Measurements from ENCODE around the gene ZFYVE9.
"Not testable (repeated sequence)": the region's sequence is repeated elsewhere in the genome, so short reads cannot be mapped to it uniquely, and the experiment has no call there.

Gene ZFYVE9

DNA sequence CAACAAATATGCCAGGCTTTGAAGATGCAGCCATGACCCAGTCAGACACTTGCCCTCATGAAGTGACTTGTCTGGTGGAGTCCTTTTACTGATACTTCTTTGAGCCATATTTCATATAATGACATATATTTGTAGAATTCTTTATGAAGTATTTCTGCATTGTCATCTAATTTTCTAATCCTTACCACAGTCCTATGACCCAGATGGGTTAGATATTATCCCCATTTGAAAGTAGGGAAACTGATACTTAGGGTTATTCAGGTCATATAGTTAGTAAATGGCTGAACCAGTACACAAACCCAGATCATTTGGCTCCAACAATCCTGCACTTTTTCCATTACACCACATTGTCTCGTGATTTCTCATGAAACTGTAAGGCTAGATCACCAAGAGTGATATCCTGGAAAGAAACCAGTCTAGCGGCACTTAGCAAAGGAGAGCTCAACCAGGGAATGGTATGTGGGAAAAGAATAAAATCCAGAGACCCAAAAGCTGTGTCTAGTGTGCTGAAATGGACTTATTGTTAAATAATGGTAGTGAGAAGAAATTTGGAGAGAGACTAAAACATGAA is 49.6 kb downstream of the ZFYVE9 start:
- DNase-seq (ENCODE audit: low read depth in 2 of 2), result no peak

DNA sequence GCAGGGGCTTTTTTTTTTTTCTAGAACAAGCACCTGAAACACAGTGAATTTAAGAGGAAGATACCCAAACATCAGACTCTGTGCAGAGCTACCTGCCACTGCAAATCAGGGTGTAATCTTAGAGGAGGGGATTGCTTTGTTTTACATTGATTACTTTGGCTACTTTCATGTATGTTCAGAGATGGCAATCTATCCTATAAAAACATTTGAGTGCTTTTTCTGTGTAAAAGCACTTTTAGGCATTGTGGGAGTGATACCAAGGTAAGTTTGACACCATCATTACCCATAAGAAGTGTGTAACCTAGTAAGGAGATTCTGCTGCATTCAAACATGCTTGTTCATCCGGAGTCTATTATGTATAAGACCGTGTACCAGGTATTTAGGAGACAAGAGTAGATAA is 50.1 kb downstream of the ZFYVE9 start:
- no peak for DNase-seq (ENCODE audit: low read depth in 2 of 2)

DNA sequence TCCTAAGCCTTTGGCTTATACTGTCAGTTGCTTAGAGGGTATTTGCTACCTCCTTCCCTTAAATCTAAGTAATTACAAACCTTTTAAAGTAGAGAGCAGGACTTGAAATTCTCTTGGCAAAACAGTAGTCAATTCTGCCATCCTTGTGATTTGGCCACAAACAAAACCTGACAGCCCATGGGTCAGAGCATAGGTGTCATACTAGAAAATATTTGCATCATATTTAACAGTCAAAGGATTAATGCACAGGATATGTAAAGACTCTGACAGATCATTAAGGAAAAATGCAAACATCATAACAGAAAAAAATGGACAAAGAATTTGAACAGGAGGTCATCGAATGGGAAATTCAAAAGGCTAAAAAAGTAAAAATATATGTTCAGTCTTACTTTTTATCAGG is 50.5 kb downstream of the ZFYVE9 start:
- no peak for DNase-seq (ENCODE audit: low read depth in 2 of 2)

DNA sequence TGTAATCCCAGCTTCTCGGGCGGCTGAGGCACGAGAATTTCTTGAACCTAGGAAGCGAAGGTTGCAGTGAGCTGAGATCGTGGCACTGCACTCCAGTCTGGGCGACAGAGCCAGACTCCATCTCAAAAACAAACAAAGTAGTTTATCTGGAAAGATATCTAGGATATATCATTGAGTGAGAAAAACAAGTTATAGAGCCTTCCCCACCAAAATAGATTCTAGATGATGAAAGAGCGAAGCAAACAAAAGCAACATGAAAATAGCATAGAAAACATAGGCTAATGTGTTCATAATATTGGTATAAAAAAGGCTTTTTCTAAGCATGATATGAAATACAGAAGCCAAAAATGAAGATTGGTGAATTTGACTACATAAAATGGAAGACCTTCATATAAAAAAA is 52.1 kb downstream of the ZFYVE9 start:
- DNase-seq (ENCODE audit: low read depth in 2 of 2), result no peak

DNA sequence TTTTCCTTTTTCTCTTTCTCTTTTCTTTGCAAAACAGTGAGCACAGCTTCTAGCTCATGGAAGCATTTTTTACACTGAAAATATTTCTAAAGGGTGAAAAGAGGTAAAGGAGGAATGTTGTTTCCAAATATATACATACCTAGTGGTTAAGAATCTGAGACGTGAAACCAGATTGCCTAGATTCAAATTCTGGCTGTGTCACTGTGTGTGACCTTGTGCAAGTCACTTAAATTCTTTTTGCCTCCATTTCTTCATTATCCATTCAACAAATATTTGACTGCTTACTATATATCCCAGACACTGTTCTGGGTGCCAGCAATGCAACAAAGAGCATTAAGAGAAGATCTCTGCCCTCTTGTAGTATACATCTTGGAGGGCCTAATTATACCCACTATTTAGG is 53.3 kb downstream of the ZFYVE9 start:
- DNase-seq (ENCODE audit: low read depth in 2 of 2), result no peak

DNA sequence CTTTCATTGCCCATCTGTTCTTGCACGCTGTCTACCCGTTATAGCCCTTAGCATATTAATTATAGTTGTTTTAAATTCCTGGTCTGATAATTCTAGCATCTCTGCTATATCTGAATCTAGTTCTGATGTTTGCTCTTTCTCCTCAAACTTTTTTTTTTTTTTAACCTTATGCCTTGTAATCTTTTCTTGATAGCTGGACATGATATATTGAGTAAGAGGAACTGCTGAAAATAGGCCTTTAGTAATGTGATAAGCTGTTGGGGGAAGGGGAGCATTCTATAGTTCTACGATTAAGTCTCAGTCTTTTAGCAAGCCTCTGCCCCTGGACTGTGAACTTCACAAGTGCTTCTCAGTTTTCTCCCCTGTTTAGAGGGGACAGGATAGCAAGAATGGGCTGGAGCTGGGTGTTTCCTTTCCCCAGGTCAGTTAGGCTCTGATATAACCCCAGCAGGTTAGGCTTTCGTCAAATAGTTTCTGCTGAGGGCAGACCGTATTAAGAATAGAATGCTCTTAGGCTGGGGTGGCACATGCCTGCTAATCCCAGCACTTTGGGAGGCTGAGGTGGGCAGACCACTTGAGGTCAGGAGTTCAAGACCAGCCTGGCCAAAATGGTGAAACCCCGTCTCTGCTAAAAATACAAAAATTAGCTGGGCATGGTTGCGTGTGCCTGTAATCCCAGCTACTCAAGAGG is 62.2 kb downstream of the ZFYVE9 start:
- DNase-seq (ENCODE audit: low read depth in 2 of 2), result no peak

DNA sequence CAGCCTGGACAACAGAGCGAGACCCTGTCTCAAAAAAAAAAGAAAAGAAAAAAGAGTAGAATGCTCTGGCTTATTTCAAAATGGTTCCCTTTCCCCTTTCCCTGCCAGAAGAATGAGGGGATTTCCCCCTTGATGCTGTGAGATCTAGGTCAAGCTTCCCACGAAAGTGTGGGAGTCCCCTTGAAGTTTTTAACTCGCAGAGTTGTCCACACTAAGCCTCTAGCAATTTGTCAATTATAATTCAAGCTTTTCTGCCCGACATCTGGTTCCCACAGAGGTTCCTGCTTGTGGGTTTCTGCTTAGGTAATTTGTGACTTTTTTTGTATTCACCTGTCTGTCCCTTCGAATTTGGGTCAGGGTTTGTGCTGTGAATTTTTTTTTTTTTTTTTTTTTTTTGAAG is 62.8 kb downstream of the ZFYVE9 start:
- no peak for DNase-seq (ENCODE audit: low read depth in 2 of 2)

DNA sequence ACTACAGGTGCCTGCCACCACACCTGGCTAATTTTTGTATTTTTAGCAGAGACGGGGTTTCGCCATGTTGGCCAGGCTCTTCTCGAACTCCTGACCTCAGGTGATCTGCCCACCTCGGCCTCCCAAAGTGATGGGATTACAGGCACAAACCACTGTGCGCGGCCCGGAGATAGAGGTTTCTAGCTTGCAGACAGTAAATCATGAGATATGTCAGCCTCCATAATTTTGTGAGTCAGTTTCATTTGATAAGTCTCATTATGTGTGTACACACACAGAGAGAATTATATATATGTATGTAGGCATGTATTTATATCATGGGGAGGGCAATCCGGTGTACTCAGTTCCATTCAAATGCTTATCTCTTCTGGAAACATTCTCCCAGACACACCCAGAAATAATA is 64.8 kb downstream of the ZFYVE9 start:
- not testable (repeated sequence) for DNase-seq (ENCODE audit: low read depth in 2 of 2)

DNA sequence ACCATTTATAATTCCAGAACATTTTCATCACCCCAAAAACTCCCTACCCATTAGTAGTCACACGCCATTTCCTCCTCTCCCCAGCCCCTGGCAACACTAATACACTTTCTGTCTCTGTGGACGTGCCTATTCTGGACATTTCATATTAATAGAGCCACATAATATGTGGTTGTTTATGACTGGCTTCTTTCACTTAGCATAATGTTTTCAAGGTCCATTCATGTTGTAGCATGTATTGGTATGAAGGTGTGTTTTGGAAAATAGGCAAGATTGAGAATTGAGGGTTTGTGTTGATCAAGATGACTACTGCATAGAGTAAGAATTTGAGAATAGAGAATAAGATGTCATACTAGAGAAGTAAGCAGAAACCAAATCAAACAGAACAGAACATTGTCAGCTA is 67.5 kb downstream of the ZFYVE9 start:
- no peak for DNase-seq (ENCODE audit: low read depth in 2 of 2)

DNA sequence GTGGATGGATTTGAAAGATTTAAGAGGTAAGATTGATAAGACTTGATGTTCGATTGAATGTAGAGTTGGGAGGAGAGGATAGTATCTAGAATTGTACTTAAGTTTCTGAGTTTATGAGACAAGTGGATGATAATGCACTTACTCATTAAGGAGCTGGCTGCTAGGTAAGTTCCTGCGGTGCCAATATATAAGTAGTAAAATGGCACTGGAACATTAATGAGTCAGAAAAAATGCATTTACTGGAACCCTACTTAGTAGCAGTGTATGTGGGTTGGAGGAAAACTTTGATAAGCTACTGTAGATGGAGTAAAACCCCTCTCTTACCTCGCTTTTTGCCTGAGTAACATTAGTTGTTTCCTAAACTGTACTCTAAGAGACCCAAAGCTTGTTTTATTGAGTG is 68.2 kb downstream of the ZFYVE9 start:
- DNase-seq (ENCODE audit: low read depth in 2 of 2), result no peak

DNA sequence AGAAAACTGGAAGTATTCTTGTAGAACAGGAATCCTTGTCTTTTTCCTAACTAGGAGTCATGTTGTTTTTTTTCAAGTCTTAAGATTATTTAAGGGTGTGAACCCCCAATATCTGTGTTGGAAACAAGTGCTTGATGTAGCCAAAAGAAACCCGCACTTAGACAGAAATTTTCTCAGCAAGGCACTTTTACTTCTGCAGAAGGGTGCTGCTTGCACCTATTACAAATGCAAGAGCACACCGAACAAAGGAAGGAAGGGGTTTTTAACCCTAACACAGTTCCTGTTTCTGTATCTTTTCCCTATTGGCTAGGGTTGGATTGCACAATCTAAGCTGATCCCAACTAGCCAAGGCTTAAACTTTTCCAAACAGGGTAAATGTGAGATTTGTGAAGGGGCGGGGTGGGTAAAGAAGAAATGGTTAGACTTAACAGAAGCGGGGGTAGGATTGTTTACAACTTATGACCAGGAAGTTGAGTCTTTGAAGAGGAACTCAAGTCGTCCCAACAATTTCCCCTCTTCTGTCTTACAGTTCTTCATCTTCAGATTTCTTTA is 75.1 kb downstream of the ZFYVE9 start:
- no peak for DNase-seq (ENCODE audit: low read depth in 2 of 2)

DNA sequence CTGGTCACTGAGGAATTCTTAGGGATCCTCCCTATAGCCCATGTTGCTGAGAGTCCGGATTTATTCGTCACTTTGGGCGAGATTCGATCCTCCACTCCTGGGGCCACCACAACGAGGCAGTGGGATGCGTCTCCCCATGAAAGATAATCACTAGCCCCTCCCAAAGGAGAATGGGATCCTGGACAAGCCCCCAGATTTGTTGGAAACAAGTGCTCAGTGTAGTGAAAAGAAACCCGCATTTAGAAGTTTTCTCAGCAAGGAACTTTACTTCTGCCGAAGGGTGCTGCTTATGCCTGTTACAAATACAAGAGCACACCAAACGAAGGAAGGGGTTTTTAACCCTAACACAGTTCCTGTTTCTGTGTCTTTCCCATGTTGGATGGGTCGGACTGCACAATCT is 83.3 kb downstream of the ZFYVE9 start:
- no peak for DNase-seq (ENCODE audit: low read depth in 2 of 2)

DNA sequence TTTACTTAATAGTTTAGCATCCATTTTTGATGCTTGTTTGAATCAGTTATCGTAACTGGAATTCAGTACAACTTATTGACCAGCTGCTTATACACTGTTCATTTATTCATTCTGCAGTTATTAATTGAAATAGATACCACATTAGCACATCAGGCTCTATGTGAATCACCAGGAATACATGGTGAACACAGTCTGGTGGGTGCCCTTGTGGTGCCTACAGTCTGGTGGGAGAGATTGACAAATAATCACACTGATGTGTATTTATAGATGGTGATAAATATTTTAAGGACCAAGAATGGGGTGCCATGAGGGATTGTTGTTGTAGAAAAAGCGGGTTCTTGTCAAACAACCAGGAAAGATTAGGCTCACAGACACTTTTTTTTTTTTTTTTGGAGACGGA is 87.6 kb downstream of the ZFYVE9 start:
- DNase-seq (ENCODE audit: low read depth in 2 of 2), result no peak

DNA sequence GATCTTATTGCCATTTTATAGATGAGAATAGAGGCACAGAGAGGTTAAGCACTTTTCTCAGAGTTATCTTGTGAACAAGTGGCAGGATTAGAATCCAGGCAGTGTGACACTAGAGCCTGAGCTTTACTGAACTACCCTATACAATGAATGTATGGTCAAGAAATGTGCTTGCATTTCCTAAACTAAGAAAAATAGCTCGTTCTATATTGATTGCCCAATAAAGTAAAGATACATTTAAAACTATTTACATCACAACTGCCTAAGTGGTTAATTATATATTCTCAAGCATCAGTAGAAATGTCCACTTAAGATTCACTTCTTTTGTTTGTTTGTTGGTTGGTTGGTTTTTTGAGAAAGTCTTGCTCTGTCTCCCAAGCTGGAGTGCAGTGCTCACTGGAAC is 91.6 kb downstream of the ZFYVE9 start:
- no peak for DNase-seq (ENCODE audit: low read depth in 2 of 2)

DNA sequence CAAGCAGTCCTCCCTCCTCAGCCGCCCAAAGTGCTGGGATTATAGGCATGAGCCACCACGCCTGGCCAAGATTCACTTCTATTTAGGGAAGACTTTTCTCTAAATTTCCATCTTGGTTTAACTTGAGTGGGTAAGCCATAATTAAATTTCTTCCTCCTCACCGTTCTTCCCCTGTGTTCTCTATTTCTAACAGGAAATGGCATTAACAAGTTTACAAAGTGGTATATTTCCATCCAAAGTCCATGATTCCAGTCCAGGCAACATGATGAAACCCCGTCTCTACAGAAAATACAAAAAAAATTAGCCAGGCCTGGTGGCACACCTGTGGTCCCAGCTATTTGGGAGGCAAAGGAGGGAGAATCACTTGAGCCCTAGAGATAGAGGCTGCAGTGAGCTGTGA is 92.1 kb downstream of the ZFYVE9 start:
- DNase-seq (ENCODE audit: low read depth in 2 of 2), result no peak

DNA sequence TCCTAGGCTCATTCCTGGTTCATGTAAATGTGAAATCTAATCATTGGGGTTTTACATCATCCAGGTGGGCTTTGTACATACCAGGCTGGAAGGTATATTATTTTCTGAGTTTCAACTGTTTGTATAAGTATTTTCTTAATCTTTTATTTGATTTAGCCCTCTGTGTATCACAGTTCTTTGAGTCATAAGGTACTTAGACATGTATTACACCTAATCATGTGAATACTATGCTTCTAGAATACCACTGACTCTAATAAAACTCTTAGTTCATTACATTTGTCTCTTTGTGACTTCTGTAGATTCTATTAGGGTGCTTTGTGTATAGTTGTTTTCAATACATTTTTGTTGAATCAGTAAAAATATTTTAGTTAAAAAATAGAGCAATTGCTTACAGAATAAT is 92.8 kb downstream of the ZFYVE9 start:
- no peak for DNase-seq (ENCODE audit: low read depth in 2 of 2)

DNA sequence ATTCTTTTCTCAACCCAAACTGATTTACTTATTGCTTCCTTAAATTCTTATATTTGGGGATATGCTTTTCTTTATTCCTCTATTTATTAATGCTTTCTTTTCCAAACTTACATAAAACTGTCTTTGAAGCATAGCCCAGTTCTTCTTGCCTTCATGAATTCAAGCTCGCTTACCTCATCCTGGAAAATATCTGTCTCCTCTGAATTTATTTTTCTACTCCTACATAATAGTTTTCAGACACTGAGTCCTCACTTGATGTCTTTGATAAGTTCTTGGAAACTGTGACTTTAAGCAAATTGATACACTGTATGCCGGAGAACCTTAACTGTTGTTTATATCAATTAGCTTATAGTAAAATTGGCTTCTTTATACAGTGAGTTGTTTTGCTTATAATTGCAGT is 93.8 kb downstream of the ZFYVE9 start:
- DNase-seq (ENCODE audit: low read depth in 2 of 2), result no peak

DNA sequence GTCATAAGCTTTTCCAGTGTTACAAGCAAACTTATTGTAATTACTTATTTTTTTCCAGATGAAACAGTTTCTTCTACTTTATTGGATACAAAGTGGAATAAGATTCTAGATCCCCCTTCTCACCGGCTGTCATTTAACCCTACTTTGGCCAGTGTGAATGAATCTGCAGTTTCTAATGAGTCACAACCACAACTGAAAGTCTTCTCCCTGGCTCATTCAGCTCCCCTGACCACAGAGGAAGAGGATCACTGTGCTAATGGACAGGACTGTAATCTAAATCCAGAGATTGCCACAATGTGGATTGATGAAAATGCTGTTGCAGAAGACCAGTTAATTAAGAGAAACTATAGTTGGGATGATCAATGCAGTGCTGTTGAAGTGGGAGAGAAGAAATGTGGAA is 95.5 kb downstream of the ZFYVE9 start:
- no peak for DNase-seq (ENCODE audit: low read depth in 2 of 2)

DNA sequence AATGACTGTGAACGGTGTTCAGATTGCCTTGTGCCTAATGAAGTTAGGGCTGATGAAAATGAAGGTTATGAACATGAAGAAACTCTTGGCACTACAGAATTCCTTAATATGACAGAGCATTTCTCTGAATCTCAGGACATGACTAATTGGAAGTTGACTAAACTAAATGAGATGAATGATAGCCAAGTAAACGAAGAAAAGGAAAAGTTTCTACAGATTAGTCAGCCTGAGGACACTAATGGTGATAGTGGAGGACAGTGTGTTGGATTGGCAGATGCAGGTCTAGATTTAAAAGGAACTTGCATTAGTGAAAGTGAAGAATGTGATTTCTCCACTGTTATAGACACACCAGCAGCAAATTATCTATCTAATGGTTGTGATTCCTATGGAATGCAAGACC is 96.6 kb downstream of the ZFYVE9 start:
- DNase-seq (ENCODE audit: low read depth in 2 of 2), result no peak

DNA sequence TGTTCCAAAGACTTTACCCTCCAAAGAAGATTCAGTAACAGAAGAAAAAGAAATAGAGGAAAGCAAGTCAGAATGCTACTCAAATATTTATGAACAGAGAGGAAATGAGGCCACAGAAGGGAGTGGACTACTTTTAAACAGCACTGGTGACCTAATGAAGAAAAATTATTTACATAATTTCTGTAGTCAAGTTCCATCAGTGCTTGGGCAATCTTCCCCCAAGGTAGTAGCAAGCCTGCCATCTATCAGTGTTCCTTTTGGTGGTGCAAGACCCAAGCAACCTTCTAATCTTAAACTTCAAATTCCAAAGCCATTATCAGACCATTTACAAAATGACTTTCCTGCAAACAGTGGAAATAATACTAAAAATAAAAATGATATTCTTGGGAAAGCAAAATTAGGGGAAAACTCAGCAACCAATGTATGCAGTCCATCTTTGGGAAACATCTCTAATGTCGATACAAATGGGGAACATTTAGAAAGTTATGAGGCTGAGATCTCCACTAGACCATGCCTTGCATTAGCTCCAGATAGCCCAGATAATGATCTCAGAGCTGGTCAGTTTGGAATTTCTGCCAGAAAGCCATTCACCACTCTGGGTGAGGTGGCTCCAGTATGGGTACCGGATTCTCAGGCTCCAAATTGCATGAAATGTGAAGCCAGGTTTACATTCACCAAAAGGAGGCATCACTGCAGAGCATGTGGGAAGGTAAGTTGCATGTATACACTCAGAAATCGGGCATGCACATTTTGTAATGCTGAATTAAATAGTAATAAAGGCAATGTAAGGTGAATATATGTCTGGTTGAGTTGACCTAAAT is 97.2 kb downstream of the ZFYVE9 start:
- no peak for DNase-seq (ENCODE audit: low read depth in 2 of 2)

DNA sequence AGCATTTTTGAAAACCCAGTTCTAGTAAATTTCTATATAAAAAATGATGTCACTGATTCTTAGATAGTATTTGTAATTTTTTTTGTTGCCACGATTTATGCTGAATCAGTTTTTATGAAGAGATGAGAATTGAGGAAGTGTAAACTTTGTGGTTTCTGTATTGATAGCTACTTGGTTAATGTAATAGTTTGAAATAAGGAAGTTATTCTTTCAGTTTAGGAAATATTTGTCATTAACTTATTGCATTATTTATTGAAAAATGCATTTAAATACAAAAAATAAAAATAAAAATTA is 97.8 kb downstream of the ZFYVE9 start:
- DNase-seq (ENCODE audit: low read depth in 2 of 2), result no peak

DNA sequence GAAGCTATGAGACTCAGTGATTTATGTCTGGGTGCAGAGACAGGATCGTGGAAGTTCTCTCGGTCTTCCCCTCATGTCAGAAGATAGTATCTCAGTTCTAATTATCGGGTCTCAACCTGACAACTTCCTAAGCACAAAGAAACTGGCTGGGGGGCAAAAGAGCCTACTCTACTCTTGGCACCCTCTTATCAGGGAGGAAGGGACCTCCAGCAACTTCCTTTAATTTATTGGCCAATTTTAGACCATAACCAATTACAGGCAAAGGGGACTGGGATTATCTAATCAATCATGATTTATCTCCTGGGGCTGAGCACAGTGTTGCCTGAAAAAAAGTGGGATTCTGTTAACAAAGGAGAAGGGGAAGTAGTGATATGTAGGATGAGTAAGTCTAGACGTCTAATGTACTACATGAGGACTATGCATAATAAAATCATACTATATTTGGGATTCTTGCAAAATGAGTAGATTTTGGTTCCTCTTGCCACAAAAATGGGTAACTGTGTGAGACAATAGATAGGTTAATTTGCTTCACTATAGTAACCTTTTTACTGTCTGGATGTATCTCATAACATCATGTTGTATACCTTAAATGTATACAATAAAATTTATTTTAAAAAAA is 98.8 kb downstream of the ZFYVE9 start:
- no peak for DNase-seq (ENCODE audit: low read depth in 2 of 2)

Measured in stimulated activated CD8-positive, alpha-beta memory T cell treated with anti-CD3 and anti-CD28 coated beads, Interleukin-15, amount 100 ng/mL, for 4 hours (primary cell).